SIG-M5 (cell line): ENCODE results near the gene PMPCA.
"Not testable (repeated sequence)": the region's sequence is repeated elsewhere in the genome, so short reads cannot be mapped to it uniquely, and the experiment has no call there.

ENCODE experiments used
- DNase-seq: peaks from one replicate; lab custom pipeline; 2025; lab: John Stamatoyannopoulos, UW

Gene PMPCA

GRCh38 chr9:136394312-136395019, 16.0 kb upstream of the PMPCA start:
- DNase-seq = no peak

DNA sequence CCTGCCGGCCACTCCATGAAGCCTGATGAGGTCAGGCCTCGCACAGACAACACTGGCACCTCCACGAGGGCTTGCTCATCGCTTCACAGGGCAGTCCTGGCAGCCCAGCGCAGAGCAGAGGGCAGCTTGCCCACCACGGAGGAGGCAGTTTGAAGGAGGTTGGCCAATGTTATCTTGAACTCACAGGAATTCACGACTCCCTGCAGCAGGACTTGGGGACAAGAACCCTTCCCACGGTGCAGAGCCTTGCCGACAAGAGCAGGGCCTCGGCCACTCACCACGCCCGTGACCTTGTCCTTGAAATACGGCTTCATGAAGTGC, 15.5 kb upstream of the PMPCA start:
- DNase-seq = no peak

GRCh38 chr9:136395345-136396218, 14.9 kb upstream of the PMPCA start:
- no peak for DNase-seq

GRCh38 chr9:136396219-136396515, 14.3 kb upstream of the PMPCA start:
- no peak for DNase-seq

GRCh38 chr9:136397643-136398042, 12.8 kb upstream of the PMPCA start:
- no peak for DNase-seq

DNA sequence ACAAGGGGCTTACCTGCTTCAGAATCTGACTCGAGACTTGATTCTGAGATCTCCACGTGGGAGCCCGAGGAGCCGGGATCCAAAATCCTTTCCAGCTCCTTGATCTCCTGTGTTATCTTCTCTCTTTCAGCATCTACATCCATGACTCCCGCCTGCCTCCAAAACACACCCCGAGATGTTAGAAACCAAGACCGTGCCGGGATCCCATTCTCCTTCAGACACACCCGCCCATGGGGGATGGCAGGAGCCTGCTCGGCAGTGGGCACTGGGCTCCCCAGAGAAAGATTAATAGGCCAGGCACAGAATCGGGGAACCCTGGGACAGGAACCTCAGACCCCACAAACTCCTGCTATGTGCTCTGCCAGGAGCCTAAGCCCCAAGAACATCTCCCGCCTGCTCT, 12.2 kb upstream of the PMPCA start:
- no peak for DNase-seq

DNA sequence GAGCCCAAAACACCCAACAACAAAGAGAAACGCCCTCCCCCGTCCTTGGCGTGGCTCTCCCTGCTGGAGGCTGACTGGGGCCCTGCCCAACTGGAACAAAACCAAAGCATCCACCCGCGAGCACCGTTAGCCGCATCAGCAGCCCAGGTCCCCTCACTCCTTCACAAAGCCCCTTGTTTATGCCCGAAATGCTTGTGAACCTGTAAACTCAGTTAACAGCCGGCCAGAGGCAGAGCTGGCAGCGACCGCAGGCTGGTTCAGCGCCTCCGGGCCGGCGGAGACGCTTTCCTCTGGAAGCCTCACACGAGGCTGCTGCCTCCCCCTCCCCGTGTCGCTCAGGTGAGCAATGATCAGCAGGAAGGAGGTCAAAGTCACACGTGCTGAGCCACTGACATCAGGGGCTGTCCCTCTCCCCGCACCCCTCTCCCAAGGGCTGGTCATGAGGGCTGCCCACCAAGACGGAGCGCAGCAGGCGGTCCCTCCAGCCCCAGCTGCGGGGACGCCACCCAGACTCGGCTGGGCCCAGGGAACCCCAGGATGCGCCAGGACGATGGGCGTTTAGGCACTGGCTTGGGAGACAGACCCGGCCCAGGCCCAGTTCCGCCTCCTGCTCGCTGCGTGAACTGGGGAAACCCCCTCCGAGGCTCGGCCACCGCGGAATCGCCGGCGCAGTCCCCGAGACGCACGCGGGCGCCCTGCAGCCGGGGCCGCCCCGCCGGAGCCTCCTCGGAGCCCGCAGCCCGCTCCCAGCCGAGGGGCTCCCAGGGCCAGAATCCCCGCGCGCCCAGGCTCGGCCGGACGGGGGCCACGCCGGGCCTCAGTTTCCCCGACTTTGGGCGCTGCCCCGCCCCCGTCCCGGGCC, 11.1 kb upstream of the PMPCA start:
- DNase-seq = no peak

DNA sequence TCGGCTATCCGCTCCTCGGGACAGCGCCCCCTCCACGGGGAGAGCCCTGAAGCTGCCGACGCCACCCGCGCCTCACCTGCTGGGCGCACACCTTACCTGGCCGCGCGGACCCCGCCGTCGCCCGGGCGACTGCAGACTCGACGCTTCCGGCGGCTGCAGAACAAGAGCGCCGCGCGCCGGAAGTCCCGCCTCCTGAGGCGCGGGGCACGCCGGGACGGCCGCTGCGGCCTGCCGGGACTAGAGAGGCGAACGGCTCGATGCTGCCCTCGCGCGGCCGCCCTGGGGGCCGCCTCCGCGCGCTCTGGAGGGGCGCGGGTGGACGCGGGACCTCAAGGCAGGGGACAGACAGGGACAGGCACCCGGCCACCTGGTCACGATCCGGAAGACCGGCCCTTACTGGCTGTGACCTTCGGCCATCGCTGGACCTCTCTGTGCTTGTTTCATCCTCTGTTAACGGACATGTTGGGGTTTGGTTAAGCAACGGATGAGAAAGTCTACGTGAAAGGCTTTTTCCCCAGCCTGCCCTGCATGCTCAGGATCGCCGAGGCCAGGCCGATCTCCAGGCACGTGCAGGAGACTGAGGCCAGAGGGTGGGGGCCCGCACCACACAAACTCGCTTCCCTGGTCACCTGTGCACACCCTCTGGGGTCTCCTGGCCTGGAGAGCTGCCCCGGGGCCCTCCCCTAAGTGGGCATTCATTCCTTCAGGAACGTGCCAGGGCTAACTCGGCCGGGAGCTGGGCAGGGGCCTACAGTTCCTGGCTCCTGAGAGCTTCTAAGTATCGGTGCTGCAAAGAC, 10.2 kb upstream of the PMPCA start, which contains the start of gene SNAPC4:
Gene SNAPC4, minus strand, starts transcription at position 133 of the 797 bp plus-strand sequence. CDS start 1,742 bp downstream, outside the sequence.
- DNase-seq = peak; percentile 32

DNA sequence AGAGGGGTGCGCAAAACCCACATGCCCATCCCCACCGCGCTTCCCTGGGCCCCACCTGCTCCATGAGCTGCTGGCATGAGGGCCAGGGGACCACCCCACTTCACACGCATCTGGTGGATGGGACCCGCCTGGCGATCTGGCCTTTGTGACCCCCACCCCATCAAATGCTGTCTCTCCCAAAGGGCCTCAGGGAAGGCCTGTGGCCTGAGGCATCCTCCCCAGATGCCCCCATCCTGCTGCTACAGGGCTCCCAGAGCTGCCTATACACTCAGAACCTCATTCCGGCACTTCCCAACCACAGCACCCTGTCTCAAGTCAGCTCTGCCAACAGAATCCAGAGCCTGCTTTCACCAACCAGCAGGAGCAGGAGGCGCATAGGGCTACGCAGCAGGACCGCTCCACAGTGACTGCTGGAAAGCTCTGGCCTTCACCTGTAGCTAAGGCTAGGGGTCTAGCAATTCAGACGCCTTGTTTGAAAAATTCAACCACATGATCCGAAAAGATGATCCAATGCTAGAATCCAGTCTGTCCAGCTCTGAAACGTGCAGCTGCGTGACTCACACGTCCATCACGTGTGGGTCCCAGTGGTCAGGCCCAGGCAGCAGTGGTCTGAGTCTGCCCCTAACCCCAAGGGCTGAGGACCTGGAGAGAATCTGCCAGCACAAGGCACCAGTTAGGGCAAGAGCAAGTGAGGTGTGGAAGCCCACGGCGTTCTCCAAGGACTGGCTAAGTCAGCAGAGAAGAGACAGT, 9.1 kb upstream of the PMPCA start:
- no peak for DNase-seq

- no peak for DNase-seq
These were observed 8.4 kb upstream of the PMPCA start for GRCh38 chr9:136402067-136402466.

DNA sequence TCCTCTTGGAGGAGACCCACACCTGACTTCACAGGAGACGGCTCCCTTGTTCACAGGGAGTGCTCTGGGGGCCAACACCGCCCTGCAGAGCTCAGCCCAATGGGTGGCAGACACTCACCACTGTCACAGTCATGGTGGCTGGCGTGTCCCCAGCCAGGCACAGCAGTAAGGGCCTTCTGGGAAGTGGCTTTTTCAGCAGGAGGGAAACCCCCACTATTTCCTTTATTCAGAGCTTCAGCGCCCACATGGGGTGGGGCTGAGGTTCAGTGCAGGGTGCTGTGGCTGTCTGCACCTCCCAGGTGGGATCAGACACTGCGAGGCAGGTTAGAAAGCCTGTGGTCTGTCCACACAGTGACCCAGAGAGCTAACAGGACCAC, 6.9 kb upstream of the PMPCA start:
- DNase-seq = no peak

DNA sequence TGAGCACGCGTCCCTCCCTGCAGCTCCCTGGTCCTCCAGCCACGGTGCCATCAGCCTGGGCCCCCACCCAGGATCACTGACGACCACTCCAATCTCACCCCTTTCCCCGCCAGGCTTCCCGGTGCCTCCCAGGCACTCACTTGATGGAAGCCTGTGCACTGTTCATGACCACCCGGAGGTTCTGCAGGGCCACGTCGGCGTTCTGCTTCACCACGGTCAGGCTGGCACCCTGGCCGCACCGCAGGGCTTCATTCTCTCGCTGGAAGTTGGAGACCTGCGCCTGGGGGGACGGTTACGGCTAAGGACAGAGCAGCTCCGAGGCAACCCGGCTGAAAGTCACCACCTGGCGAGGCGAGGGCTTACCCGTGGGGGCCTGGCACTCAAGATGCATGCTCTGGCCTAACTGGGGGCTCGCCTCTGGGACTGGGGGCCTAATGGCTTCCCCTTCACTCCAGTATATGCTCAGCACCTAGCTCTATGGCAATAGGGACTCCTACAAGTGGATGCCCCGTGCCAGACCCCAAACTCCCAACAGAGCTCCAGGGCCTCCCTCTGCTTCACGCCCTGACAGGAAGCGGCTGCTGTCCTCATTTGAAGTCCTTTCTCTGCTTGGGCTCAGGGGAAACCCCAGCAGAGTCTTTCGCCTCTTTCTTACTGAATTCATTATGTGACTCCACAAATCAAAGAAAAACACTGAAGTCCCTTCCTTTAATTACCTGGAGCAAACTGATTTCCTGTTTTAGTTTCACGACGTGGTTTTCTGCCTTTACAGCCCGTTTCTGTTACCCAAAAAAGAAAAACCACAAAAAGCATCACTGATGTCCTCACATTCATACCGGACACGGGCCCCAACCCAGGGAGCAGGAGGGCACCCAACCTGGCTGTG, 6.3 kb upstream of the PMPCA start:
- no peak for DNase-seq

DNA sequence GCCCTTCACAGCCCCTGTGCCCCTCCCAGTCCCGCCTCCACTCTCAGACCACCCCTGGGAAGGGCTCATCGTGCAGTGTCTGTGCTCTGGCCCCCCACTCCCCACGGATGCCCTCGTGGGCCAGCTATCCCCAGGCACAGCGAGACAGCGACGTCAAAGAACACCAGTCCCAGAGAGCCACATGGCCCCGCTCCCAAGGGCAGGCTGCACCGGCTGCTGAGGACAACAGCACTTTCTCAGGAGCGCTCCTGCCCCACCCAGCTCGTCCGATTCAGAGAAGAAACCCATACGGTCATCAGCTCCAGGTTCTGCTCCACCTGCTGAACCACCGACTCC, 5.7 kb upstream of the PMPCA start:
- no peak for DNase-seq

DNA sequence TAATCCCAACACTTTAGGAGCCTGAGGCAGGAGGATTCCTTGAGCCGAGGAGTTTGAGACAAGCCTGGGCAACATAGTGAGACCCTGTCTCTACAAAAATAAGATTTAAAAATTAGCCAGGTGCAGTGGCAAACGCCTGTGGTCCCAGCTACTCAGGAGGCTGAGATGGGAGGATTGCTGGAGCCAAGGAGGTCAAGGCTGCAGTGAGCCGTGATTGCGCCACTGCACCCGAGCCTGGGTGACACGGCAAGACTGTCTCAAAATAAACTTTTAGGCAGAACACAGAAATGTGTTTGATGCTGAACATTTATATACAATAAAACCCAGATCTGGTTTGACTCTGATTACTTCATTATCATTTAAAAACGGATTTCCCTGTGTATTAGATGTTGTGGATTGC, 5.0 kb upstream of the PMPCA start:
- no peak for DNase-seq

DNA sequence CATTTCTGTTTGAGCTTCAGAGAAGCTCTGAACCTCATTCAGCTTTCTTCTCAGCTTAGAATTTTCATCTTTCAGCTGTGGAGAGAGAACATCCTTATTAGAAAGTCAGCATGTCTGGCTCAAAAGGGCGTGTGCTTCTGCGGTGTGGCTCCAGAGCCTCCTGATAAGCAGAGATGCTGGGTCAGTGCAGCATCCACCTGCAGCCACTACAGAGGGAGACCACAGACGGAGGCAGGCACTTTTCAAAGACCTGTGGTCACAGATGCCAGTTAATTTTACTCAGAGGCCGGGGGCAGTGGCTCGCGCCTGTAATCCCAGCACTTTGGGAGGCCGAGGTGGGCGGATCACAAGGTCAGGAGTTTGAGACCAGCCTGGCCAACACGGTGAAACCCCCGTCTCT, 4.6 kb upstream of the PMPCA start:
- not testable (repeated sequence) for DNase-seq

DNA sequence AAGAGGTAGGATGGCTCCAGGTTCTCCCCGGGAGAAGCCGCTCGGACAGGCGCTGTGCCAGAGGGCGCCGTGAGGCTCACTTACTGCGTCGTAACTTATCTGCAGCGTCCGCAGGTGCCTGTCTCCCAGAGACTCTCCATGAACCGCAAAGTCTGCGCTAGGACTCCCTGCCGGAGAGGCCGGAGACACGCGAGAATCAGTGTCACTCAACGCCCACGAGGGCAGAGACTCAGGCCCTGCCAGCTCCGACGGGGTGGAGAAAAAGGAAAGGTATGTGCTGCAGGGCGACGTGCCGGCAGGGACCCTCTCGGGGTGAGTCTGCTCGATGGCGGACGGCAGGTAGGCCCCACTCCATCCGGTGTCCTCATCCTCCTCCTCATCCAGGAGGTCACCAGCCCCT, 3.4 kb upstream of the PMPCA start:
- DNase-seq = not testable (repeated sequence)

DNA sequence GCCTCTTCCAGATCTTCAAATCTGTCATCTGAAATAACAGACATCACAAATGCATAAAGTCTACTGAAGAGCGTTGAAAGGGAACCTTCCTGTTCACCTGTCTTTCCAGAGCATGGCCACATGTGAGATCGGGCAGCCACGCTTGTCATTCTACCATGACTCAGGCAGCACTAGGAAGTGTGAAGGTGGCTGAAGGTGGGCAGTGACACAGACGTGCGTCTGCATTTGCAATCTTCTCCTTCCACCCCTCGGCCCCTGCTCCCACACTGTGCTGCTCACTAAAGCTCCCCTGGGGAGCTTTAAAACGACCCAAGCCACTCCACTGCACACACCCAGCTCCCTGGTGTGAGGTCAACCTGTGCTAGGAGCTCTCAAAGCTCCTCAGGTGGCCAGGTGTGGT, 2.5 kb upstream of the PMPCA start:
- no peak for DNase-seq

- no peak for DNase-seq
These were observed 652 bp upstream of the PMPCA start for GRCh38 chr9:136409557-136410455.

DNA sequence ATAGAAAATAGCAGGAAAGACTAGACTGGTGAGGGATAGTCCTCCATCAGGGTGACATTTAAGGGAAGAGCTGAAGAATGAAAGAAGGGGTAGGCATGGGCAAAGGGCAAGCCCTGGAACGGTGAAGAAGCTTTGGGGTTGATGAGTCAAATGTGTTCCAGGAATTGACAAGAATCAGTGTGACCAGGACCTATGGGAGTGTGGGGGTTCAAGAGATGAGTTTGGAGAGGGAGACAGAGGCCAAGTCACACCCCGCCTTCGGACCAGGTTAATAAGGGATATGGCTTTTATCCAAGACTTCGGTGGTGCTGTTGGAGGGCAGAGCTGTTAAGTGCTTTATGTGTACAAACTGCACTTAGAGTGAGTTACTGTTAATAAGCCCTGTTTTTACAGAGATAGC, 920 bp downstream of the PMPCA start:
- no peak for DNase-seq
